Stimulated activated CD8-positive, alpha-beta memory T cell treated with anti-CD3 and anti-CD28 coated beads, Interleukin-4, amount 100 ng/mL, for 1 hour (primary cell): ENCODE data around the gene C9orf78.
"Not testable (repeated sequence)": the region's sequence is repeated elsewhere in the genome, so short reads cannot be mapped to it uniquely, and the experiment has no call there.

ENCODE experiments used
- DNase-seq, 2 donors: peaks; one replicate each; pipeline ENCODE4 v3.0.0-alpha.2; 2020; ENCODE audit warnings: low read depth in 2 of 2, low spot score in 1 of 2

The C9orf78 gene

GRCh38 chr9:129813661-129814060 is 21.4 kb downstream of the C9orf78 start:
- no peak for DNase-seq

GRCh38 chr9:129812385-129812784 is 22.7 kb downstream of the C9orf78 start:
- no peak for DNase-seq

GRCh38 chr9:129811967-129812363 is 23.1 kb downstream of the C9orf78 start:
- DNase-seq, result no peak

GRCh38 chr9:129810788-129811187 is 24.3 kb downstream of the C9orf78 start:
- DNase-seq, result no peak

- DNase-seq, result no peak
Observed at GRCh38 chr9:129810116-129810515, 25.0 kb downstream of the C9orf78 start.

GRCh38 chr9:129809346-129809745 is 25.7 kb downstream of the C9orf78 start:
- no peak for DNase-seq

GRCh38 chr9:129806061-129806460 is 29.0 kb downstream of the C9orf78 start:
- DNase-seq, result no peak

GRCh38 chr9:129803676-129804060 is 31.4 kb downstream of the C9orf78 start:
- DNase-seq, result no peak

GRCh38 chr9:129802833-129803675 is 32.0 kb downstream of the C9orf78 start, which contains the start of gene TOR1B:
Gene TOR1B, plus strand, starts transcription at chr9:129803184. Its CDS starts 29 bp downstream, at chr9:129803213.
- DNase-seq, result peak; percentile 87 to 90

- DNase-seq, result no peak
Observed at GRCh38 chr9:129801504-129801903, 33.6 kb downstream of the C9orf78 start.

- no peak for DNase-seq
Observed at GRCh38 chr9:129798973-129799372, 36.1 kb downstream of the C9orf78 start.

GRCh38 chr9:129796029-129796428 is 39.0 kb downstream of the C9orf78 start:
- not testable (repeated sequence) for DNase-seq

- DNase-seq, result no peak
Observed at GRCh38 chr9:129794549-129794948, 40.5 kb downstream of the C9orf78 start.

GRCh38 chr9:129786481-129786880 is 48.6 kb downstream of the C9orf78 start:
- DNase-seq, result no peak

GRCh38 chr9:129785866-129786265 is 49.2 kb downstream of the C9orf78 start:
- no peak for DNase-seq

- not testable (repeated sequence) for DNase-seq
Observed at GRCh38 chr9:129784970-129785369, 50.1 kb downstream of the C9orf78 start.

GRCh38 chr9:129783516-129784361 is 51.3 kb downstream of the C9orf78 start:
- DNase-seq, result peak; percentile 35 to 60

- DNase-seq, result no peak
Observed at GRCh38 chr9:129781981-129782380, 53.1 kb downstream of the C9orf78 start.

- no peak for DNase-seq
Observed at GRCh38 chr9:129781131-129781530, 53.9 kb downstream of the C9orf78 start.

GRCh38 chr9:129779560-129780190 is 55.4 kb downstream of the C9orf78 start:
- no peak for DNase-seq

GRCh38 chr9:129778469-129778868 is 56.6 kb downstream of the C9orf78 start:
- no peak for DNase-seq

GRCh38 chr9:129777769-129778130 is 57.3 kb downstream of the C9orf78 start:
- no peak for DNase-seq
